ES-I3 (cell line): ENCODE measurements around the gene TRPM2.
"Not testable (repeated sequence)": the region's sequence is repeated elsewhere in the genome, so short reads cannot be mapped to it uniquely, and the experiment has no call there.

ENCODE experiments used
- H3K36me3 ChIP-seq: 2 replicates; pipeline ENCODE4 v1.6.1; 2013; ENCODE audit warnings: mild to moderate bottlenecking, low read length, control low read depth, moderate library complexity; ENCODE audit not compliant: insufficient read depth
- H3K4me1 ChIP-seq: 2 replicates; pipeline ENCODE4 v1.6.1; 2013; ENCODE audit warnings: mild to moderate bottlenecking, control low read depth, low read length; ENCODE audit not compliant: insufficient read depth
- H3K9ac ChIP-seq: 2 replicates; pipeline ENCODE4 v1.6.1; 2013; ENCODE audit warnings: low read depth, mild to moderate bottlenecking, low read length, moderate library complexity
- H3K9me3 ChIP-seq: 2 replicates; pipeline ENCODE4 v1.6.1; 2013; ENCODE audit warnings: mild to moderate bottlenecking, low read length, moderate library complexity; ENCODE audit not compliant: control insufficient read depth, insufficient read depth

The TRPM2 gene

DNA sequence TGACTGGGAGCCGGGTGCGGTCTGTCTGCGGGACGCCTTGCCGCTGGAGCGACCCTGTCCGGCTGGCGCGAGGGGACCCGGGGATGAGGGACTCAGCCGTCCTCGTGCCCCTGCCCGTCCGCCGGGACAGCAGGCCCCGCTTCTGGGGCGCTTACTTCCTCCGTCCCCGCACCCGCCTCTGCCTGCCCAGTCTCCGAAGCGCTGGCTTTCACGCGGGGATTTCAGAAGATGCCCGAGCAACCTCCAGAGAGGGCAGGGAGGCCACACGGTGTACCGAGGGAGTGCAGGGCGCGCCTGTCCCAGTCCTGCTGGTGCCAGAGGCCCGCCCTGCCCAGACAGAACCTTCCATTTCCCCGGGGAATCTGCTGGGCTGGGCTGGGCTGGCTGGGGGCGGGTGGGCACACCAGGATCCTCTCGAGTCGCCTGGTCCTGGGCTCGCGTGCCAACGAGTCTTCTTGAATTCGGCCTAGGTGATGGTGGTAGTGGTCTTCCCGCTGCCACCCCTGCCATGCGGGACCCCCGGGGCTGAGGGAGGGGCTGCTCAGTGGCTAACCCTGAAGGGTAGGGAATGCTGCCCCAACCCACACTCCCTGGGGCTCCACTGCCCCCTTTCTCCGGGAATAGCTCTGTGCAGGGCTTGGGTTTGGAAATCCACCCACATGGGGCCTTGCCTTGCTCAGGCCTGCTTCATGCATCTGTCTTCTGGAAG lies 2.5 kb upstream of the TRPM2 start:
- no peaks in the 10 kb centered on the region for H3K9me3 ChIP-seq
- H3K36me3 ChIP-seq, result no peaks in the 10 kb centered on the region
- H3K9ac ChIP-seq, result no peak overlapping the region
- no peaks in the 10 kb centered on the region for H3K4me1 ChIP-seq

DNA sequence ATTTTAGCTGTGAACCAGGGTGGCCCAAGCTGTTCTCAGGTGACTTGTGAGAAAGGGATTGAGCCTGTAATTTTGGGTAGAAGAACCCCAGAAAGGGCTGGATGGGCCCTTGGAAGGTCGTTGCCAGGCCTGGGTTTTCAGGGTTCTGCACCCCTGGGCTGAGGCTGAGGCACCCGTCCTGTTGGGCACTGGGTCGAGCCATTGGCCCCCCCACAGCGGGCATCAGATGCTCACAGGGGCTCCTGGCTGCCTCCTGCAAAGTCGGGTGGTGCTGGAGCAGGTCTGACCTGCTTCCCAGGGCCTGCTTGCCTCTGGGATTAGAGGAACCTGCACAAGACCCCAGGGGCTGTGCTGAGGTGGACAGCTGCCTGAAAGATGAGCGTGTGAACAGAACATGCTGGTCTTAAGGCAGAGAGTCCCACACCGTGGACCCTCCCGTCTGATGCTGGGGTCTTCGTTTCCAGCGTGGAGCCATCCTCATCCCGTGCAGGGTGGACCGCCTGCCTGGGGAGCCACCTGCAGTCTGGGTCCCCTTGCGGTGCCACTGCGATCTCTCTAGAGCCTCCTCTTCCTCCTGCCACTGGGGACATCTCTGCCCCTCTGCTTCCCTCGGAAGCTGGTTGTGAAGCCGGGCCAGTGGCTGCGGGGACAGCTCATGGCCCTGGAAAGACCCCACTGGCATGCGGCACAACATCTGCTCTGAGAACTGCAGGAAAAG lies 1.7 kb upstream of the TRPM2 start:
- no peaks in the 10 kb centered on the region for H3K9me3 ChIP-seq
- no peaks in the 10 kb centered on the region for H3K36me3 ChIP-seq
- H3K9ac ChIP-seq, result no peak overlapping the region
- H3K4me1 ChIP-seq, result no peaks in the 10 kb centered on the region

DNA sequence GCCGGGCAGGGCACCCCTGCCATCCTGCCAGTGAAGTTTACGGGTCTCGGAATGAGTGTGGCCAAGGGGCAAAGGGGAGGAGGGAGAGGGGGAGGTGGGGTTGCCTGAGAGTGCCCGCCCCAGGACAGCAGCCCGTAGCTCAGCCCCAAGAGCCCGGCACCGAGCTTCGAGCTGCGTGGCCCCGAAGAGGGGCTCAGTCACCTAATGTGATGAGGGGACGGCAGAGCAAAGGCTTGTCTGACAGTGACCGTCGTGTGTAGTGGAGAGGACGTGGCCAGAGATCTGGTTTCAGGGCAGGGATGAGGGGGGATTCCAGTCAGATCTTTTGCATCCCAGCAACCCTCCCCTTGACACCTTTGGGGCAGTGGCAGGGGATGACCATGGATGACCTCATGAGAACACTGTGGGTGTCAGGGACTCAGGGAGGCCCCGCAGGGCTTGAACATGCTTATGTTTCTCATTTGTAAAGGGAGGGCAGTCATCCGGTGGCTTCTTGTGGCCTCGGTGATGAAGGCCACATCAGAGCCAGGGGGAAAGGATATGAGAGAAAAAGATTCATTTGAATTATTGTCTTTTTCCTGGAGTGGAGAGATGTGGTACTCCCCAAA lies 1.1 kb upstream of the TRPM2 start:
- Histone ChIP-seq H3K36me3 (no peaks in the 10 kb centered on the region), H3K9me3 (no peaks in the 10 kb centered on the region), H3K4me1 (no peaks in the 10 kb centered on the region), H3K9ac (no peak overlapping the region)

DNA sequence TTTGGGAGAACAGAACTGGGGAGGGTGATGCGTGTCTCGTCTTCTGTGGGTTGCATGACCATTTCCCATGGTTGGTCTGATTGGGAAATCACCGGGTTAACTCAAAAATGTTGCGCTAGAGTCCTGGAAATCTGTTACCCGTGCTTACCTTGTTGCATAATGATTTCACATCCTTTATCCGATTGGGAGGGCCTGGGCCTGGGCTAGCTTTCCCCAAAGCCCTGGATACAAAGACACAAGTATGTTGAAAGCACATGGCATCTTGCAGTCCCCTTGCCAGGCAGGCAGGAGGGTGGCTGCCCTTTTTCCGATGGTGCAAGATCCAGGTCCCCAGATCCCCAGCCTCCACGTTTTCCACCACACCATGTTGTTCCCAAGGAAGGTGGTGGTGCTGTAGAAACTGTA lies 582 bp downstream of the TRPM2 start:
- Histone ChIP-seq H3K9ac (no peak overlapping the region), H3K4me1 (no peaks in the 10 kb centered on the region), H3K36me3 (no peaks in the 10 kb centered on the region), H3K9me3 (no peaks in the 10 kb centered on the region)

DNA sequence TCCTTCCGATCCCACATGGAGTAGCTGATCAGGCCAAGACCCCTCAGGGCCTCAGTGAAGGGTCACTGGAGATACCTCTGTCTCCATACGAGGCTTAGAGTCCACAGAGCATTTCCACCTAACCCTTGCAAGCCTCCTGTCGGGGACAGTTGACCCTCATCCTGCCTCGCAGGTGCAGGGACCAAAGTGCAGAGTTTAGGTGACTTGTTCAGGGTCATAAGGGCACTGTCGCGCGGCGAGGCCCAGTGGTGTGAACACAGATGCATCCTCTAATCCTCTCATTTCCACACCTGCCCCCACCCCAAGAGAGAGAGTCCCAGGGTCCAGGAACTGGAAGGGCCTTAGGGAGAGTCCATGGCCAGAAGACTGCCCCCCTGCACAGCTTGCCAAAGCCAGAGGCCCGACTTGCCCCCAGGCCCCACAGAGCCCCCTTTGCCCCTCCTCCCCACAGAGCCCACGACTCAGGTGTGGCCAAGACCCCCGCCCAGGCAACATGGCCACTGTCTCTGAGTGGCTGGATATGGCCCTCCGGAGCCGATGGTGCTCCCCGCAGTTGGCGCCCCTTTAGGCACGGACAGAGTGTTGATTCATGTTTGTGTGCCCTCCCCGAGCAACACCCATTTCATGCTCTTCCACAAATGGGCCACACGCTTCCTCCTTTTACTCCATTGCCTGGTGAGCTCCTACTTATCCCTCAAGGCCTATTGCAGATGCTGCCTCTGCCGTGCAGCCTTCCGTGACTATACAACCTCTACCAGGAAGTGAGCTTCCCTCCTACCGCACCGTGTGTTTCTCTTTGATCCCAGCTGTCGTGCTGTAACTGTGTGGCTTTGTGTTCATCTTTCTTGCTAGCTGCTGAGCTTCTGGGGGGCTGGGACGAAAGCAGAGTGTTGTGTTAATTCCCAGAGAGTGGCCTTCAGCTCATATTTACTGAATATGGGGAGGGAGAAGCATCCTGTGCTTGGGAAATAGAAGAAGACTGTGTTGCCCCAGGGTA lies 1.7 kb downstream of the TRPM2 start:
- Histone ChIP-seq H3K36me3 (no peaks in the 10 kb centered on the region), H3K9ac (no peak overlapping the region), H3K9me3 (no peaks in the 10 kb centered on the region), H3K4me1 (no peaks in the 10 kb centered on the region)

DNA sequence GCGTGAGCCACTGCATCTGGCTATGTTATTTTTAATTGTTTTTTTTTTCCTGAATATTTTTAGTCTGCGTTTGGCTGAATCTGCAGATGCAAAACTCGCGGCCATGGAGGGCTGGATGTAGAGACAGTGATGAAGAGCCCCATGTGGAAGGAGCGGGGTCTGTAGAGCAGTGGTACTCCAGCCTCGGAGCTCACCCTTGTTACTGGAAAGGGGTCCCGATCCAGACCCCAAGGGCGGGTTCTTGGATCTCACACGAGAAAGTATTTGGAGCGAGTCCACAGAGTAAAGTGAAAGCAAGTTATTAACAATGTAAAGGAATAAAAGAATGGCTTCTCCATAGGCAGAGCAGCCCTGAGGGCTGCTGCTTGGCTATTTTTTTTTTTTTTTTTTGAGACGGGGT lies 2.7 kb downstream of the TRPM2 start:
- H3K9ac ChIP-seq, result no peak overlapping the region
- H3K4me1 ChIP-seq, result no peaks in the 10 kb centered on the region
- no peaks in the 10 kb centered on the region for H3K36me3 ChIP-seq
- H3K9me3 ChIP-seq, result no peaks in the 10 kb centered on the region

DNA sequence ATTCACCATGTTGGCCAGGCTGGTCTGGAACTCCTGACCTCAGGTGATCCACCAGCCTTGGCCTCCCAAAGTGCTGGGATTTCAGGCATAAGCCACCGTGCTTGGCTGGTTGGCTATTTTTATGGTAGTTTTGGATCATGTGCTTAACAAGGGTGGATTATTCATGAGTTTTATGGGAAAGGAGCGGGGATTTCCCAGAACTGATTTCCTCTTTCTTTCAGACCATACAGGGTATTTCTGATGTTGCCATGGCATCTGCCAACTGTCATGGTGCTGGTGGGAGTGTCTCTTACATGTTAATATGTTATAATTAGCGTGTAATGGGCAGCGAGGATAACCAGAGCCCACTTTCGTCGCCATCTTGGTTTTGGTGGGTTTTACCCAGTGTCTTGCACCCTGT lies 3.2 kb downstream of the TRPM2 start:
- Histone ChIP-seq H3K9ac (no peak overlapping the region), H3K36me3 (no peaks in the 10 kb centered on the region), H3K9me3 (no peaks in the 10 kb centered on the region)

DNA sequence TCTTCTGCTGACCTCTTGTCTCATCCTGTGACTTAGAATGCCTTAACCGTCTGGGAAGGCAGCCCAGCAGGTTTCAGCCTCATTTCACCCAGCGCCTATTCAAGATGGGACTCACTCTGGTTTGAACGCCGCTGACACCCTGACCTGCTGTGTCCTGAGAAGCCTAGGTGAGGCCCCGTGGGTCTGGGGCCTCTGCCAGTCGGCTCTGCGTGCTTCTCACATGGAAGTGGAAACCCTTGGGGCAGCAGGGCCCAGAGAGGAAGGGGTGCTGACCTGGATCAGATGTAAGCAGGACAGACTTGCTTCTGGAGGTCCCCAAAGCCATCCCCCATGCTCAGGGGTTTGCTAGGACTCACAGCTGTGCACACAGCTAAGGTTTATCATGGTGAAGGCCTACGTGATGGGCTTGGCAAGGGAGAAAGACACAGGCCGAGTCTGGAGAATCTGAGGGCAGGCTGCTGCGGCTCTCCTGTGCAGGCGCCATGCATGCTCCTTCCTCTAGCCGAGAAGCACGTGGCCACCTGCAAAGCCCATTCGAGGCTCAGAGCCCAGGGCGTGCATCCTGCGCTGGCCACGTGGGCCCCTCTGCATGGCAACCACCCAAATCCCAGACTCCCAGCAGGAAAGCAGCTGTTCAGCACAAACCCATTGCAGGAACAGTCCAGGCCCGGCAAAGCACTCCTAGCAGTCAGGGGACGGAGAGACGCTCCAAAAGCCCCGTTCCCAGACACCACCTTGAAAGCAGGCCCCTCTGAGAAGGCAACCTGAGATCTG lies 3.8 kb downstream of the TRPM2 start:
- Histone ChIP-seq H3K36me3 (no peaks in the 10 kb centered on the region), H3K9ac (no peak overlapping the region), H3K9me3 (no peaks in the 10 kb centered on the region), H3K4me1 (no peaks in the 10 kb centered on the region)

More for the DNA sequence above, 3.2 kb downstream of the TRPM2 start:
- H3K4me1 ChIP-seq, result no peaks in the 10 kb centered on the region

DNA sequence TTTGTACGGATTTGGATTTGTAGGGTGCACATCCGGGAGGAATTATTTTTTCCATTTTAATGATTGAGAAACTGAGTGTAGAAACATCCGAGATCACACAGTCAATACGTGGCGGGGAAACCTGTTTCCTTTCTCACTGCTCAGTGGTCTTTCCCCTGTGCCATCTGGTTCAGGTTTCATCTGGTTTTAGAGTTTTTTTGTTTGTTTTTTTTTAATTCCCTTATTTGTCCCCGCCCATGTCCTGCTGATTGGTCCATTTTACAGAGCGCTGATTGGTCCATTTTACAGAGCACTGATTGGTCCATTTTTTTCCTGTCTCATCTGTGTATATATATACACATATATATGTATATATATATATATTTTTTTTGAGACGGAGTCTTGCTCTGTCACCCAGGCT lies 6.0 kb downstream of the TRPM2 start:
- Histone ChIP-seq H3K36me3 (no peaks in the 10 kb centered on the region), H3K4me1 (no peaks in the 10 kb centered on the region), H3K9ac (no peak overlapping the region), H3K9me3 (no peaks in the 10 kb centered on the region)

DNA sequence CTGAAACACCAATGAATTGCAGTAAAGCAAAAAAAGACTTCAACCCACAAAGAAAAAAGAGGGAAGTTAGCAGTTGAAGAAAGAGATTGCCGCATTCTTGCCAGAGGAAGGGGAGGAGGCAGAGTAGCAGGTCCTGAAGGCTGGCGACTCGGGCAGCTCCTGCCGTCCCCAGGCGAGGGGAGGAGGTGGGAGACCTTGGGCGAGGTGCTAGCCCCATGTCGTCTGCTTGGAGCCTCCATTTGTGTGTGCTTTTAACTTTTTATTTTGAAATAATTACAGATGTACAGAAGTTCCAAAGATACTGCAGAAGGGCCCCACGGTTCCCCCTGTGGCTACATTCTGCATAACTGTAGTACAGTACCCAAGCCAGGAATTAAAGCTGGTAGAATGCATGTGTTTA lies 6.7 kb downstream of the TRPM2 start:
- H3K4me1 ChIP-seq, result no peaks in the 10 kb centered on the region
- H3K36me3 ChIP-seq, result no peaks in the 10 kb centered on the region
- no peaks in the 10 kb centered on the region for H3K9me3 ChIP-seq
- no peak overlapping the region for H3K9ac ChIP-seq

DNA sequence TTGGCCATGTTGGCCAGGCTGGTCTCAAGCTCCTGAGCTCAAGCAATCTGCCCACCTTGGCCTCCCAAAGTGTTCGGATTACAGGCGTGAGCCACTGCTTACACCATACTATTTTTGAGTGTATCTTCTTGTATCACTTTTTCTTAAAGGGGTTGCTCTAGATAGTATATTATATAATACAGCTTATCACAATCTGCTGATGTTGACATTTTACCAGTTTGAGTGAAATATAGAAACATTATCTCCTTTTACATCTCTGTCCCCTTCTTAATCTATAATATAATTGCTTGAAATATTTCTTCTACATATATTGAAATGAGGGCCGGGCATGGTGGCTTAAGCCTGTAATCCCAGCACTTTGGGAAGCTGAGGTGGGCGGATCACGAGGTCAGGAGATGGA lies 8.5 kb downstream of the TRPM2 start:
- H3K36me3 ChIP-seq, H3K9ac ChIP-seq, H3K9me3 ChIP-seq, H3K4me1 ChIP-seq: not testable (repeated sequence)

DNA sequence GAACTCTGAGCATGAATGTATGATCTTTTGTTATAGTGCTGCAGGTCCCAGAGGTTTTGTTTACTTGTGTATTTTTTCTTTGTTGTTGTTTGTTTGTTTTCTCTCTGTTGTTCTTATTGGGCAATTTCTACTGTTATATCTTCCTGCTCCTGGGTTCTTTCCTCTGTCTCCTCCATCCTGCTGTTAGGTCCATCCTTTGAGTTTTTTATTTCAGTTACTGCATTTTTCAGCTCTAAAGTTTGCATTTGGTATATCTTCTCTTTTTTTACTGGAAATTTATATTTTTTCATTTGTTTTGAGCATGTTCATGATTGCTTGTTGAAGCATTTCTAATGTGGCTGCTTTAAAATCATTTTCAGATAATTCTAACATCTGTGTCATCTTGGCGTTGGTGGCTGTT lies 9.9 kb downstream of the TRPM2 start:
- H3K9me3 ChIP-seq, result no peaks in the 10 kb centered on the region
- H3K9ac ChIP-seq, result no peak overlapping the region
- no peaks in the 10 kb centered on the region for H3K4me1 ChIP-seq
- no peaks in the 10 kb centered on the region for H3K36me3 ChIP-seq

DNA sequence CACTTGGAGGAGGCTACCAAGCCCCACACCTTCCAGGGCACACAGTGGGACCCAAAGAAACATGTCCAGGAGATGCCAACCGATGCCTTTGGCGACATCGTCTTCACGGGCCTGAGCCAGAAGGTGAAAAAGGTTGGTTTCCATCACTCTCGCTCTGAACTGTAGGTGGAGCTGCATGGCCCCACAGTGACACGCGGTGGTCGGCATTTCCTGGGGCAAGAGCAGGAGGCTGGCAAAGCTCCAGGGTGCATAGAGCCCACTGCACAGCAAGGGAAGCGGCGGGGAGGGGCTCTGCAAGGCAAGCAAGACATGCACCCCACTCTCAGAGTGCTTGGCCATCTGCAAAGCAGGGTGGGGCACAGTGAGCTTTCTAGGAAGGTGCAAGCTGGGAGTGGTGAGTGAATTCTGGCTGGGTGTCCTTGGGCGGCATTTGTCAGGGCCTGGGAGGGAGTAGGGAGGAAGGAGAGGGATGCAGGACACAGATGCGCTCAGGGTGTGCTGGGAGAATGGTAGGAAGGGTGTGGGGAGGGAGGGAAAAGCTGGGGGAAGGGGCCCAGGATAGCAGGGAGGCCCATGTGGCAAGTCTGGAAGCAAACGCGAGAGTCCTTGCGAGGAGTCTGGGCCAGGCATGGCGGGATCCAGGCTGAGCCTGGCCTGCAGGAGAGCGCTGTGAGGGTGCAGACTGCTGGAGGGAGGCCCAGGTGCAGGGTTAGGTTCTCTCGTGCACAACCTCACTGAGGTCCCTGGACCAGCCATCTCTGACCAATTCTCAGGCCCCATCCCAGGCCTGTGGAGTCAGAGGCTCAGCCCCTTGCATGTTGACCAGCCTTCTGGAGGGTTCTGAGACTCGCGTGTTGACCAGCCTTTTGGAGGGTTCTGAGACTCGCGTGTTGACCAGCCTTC lies 11.0 kb downstream of the TRPM2 start:
- Histone ChIP-seq H3K9ac (no peak overlapping the region), H3K36me3 (no peaks in the 10 kb centered on the region)

More for the DNA sequence above, 11.0 kb downstream of the TRPM2 start:
- H3K4me1 ChIP-seq, result no peaks in the 10 kb centered on the region
- H3K9me3 ChIP-seq, result no peaks in the 10 kb centered on the region
